ENCODE measurements around the gene GALNT17.

The GALNT17 gene

DNA sequence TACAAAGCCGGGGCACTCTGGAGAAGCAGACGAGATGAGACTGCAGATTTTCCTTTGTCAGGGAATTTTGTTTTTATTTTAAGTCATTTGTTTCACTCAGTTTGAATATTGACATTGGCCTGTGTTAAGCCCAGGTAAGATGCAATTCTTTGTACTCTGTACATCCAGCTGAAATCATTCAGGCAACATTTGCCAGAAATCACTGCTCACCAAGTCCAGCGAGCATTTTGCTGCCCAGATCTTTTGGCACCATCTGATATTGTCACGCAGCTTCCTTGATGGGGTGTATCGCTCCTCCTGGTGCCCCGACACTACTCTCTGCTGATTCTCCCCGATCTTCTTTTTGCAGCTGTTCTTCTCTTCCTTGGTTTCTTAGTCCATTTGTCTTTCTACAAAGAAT lies 261.7 kb downstream of the GALNT17 start:
- DNase-seq (ENCODE audit: low read depth in 2 of 2), result no peak

DNA sequence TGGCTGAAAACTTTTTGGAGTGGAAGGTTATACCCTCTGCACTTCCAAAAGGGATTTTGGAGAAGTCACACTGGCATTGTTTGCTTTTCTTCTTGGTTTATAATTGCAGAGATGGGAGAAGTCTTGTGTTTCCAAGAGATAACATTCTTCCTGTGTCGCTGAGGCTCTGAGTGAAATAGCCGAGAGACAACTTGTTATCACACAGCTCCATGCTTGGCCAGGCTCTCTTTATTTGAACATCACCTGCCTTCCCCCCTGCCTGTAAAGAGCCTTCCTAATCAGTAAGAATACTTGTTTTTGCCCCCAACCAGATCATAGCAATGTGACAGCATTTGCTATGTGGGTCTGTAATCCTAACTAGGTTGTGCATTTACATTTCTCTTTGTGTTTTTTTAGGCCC lies 270.7 kb downstream of the GALNT17 start:
- DNase-seq (ENCODE audit: low read depth in 2 of 2), result no peak

DNA sequence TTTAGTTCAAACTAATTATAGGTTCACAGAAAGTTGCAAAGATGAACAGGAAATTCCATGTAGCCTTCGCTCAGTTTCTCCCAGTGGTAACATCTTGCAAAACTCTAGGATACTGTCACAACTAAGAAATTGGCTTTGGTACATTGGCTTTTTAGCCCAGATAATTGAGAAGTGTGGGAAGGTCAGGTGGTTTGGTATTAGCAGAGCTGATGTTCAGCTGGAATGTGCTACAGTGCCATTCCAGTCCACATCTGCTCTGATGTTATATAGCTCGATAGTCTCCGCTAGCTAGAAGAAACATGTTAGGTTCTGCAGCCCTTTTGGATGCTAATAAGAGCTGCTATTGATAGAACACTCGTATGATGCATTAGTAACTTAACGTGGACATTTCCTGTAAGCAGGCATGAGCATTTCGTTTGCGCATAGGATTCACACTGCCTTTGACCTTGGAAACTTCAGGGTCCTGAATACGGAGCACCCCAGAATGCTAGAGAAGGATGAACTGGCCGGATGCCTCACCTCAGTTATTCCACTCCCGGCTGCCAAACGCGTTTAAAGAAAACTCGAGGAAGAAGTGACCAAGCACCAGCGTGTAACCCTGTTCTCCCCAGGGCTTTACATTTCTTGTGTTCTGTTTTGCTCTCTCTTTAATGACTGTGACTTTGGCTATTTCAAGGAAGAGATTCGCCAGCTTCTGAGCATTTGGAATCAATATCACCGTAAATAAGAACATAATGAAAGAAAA lies 271.4 kb downstream of the GALNT17 start:
- no peak for DNase-seq (ENCODE audit: low read depth in 2 of 2)

GRCh38 chr7:71404726-71405345 lies 272.9 kb downstream of the GALNT17 start:
- no peak for DNase-seq (ENCODE audit: low read depth in 2 of 2)

- no peak for DNase-seq (ENCODE audit: low read depth in 2 of 2)
Measured at GRCh38 chr7:71408271-71408670, 276.3 kb downstream of the GALNT17 start.

DNA sequence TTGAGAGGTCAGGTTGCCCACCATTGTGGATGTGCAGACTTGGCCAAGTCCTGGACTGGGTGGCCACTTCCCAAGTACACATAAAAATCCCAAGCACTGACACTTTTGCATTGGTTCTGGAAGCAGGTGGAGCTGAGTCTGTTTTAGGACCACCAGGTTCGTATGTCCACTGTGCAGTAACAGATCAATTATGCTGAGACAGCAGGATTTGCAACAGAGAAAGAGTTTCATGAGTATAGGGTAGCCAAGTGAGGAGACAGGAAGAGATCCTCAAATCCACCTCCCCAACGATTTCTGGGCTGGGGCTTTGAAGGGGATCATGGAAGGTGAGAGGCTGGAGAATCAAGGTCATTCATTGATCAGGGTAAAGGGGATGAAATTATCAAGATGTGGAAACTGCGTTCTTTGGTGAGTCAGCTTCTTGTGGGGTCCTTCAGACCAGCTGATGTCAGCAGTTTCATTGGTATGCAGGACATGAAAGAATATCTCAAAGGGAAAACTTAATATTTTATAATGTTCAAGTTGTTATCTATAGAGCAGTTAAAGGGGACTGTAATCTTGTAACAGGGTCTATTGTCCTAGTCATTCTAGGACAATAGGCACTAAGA lies 277.7 kb downstream of the GALNT17 start:
- DNase-seq (ENCODE audit: low read depth in 2 of 2), result no peak

DNA sequence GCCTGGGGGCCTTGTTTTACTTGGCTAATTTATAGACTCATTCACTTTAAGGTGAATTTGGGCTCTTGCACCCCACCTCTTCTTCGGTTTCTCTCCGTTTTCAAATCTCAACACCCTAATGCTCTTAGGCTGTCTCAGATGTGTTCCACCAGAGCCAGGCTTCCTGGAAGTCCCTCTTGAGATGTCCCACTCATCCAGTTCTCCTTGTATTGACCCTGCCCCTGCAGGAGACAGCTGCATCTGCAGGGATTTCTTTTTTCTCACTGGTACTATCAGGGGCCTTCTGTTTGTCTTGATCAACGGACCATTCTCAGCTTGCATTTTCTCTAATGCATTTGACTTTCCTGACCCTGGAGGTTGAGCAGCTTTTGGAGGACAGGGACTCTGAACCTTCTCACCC lies 279.5 kb downstream of the GALNT17 start:
- DNase-seq (ENCODE audit: low read depth in 2 of 2), result no peak

DNA sequence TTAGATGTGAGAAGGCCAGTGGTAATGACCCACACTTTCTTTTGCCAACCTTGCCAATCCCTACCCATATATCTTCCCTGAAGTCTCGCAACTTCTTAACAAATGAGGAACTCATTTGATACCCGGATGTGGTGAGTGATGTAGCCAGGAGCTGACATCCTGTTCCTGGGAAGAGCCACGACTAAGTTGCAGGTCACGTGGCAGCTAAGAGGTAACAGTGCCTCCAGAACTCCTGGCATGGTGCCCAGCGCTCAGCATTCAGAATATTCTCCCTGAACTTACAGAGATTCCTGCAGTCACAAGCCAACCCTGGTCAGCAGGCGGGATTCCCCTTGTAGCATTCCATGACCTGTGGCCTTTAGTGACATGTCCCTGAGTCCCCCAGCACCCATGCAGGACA lies 282.5 kb downstream of the GALNT17 start:
- DNase-seq (ENCODE audit: low read depth in 2 of 2), result no peak

- DNase-seq (ENCODE audit: low read depth in 2 of 2), result no peak
Measured at GRCh38 chr7:71419546-71420337, 287.8 kb downstream of the GALNT17 start.

DNA sequence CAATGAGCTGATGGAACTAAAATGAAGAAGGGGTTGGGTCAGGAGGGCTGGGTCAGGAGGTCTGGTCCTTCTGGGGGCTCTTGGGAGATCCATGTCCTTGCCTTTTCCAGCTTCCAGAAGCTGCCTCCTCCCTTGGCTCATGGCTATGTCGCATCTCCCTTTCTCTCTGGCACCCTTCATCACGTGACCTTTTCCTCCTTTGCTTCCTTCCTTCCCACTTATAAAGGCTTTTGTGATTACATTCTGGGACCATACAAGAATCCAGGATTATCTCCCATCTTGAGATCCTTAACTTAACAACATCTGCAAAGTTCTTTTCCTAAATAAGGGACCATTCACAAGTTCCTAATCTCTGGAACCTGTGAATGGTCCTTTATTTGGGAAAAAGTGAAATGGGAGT lies 290.2 kb downstream of the GALNT17 start:
- DNase-seq (ENCODE audit: low read depth in 2 of 2), result no peak

DNA sequence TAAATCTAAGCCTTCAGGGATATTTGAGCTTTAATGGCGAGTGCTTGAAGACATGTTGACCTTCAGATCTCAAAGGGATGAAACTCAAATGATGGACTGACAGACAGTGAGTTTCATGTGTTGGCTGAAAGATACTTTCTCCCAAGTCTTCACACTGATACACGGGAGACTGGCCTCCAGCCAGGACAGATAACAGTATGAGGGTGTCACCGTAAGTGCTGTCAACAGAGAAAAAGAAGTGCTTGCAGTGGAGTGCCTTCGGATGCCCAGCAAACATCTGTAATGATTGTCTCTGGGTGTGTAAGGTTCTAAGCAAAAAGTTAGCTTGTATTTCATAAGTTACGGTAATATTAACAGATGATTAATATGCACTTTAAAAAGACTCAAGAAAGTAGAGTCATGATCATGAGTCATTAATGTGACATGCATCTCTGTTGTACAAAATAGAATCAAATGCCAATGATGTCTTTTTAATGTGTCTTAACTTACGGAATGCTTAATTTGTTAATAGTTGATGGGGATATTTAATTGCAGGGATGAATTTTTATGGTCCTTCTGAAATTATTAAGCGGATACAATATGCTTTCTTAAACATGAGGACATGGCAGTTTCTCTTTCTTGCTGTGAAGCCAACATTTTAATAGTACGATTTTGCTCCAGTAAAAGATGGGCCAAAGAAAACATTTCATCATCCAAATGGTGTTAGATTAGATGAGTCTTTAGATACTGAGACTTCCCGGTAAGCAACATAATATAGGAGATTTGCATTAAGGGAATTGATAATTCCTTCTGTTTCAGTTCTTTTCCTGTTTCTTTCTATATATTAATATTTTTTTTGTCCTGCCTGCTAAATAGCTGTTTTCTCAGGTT lies 292.5 kb downstream of the GALNT17 start:
- no peak for DNase-seq (ENCODE audit: low read depth in 2 of 2)

- no peak for DNase-seq (ENCODE audit: low read depth in 2 of 2)
Measured at GRCh38 chr7:71429083-71429482, 297.1 kb downstream of the GALNT17 start.

GRCh38 chr7:71430246-71430645 lies 298.3 kb downstream of the GALNT17 start:
- DNase-seq (ENCODE audit: low read depth in 2 of 2), result no peak

GRCh38 chr7:71439321-71439720 lies 307.4 kb downstream of the GALNT17 start:
- no peak for DNase-seq (ENCODE audit: low read depth in 2 of 2)

GRCh38 chr7:71442492-71443190 lies 310.7 kb downstream of the GALNT17 start:
- DNase-seq (ENCODE audit: low read depth in 2 of 2), result no peak

DNA sequence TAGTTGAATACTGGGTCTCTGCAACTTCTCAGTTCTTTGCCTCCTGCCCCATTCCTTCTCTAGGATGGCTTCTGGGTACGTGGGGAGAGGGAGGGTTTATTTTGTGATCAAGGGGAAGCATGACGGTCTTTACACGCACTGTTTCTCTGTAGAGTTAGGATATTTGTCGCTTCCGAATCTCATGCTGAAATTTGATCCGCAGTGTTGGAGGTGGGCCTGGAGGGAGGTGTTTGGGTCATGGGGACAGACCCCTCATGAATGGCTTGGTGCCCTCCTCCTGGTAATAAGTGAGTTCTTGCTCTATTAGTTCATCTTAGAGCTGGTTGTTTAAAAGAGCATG lies 311.2 kb downstream of the GALNT17 start:
- no peak for DNase-seq (ENCODE audit: low read depth in 2 of 2)

DNA sequence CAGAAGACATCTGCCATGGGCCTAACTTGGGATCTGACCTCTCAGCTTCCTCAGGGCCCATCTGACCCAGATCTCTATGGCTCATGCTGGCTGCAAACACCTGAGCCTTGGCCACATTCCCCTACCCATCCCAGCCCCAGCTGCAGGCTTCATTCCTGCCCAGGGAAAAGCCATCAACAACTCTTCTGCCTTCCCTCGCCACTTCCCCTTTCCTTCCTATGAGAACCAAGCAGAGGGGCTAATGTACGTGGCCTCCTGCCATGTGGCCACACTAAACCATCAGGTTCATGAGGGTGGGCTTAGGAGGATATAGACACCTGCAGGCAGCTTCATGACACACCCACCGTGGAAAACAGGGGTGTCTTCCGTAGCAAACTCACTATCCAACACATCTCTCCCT lies 312.2 kb downstream of the GALNT17 start:
- no peak for DNase-seq (ENCODE audit: low read depth in 2 of 2)

DNA sequence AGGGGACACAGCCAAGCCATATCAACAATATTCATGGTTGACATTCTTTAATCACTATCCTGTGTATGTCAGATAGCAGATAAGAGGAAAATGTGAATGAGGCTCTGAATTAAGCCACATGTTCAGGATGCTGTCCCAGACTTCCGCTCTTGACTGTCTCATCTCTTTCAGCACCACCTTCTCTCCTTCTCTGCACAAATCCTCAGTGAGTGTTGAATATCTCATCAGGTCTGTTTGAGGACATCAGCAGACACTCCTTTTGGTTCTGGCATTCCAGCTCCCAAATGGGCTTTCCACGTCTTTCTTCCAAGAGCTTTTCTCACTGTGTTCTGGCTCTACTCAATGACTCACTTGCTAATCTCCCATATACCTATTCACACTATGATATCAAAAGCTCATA lies 321.7 kb downstream of the GALNT17 start:
- no peak for DNase-seq (ENCODE audit: low read depth in 2 of 2)

DNA sequence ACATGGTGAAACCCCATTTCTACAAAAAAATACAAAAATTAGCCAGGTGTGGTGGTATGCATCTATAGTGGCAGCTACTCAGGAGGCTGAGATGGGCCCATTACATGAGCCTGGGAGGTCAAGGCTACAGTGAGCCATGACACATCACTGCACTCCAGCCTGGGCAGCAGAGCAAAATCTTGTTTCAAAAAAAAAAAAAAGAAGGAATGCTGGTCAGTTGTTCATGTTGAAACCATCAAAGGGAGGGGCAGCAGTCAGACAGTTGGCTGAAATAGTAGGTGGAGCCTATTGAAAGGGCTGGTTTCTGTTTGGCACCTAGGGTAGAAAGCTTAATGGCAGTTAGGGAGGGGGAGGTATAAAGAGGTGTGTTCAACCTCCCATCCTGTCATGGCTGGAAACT lies 323.0 kb downstream of the GALNT17 start:
- no peak for DNase-seq (ENCODE audit: low read depth in 2 of 2)

- no peak for DNase-seq (ENCODE audit: low read depth in 2 of 2)
Measured at GRCh38 chr7:71457021-71457420, 325.1 kb downstream of the GALNT17 start.
